ENCODE data around the gene OVCA2.

DNA sequence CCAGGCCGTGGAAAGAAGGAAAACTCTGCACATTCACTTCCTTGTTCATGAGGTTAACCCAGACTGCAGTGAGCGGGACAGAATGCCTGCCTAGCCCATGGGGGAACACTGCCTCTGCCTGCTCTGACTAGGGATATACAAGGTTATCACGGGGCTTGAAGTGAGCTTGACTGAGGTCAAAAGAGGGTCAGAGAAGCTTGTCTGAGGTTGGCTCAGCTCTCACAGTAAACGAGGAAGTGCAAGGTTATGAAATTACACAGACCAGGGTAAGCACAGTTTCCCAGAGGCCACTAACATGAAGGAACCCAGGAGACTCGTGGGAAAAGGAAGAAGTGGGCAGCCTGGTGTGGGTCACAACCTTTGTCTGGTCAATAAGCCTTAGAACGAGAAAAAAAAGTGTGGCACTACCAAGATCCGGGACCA, 41.8 kb downstream of the OVCA2 start:
- TF ChIP-seq CTCF (IDR thresholded peaks at IDR 0.05; ENCODE audit: extremely low read depth in 1 of 2, insufficient read depth in 1 of 2, low read depth in 1 of 2, low read length in 2 of 2) (no peak), POLR2AphosphoS5 (IDR thresholded peaks at IDR 0.05; ENCODE audit: insufficient read depth, low read depth, low read length) (no peak), POLR2A (IDR thresholded peaks at IDR 0.05; ENCODE audit: low read depth, low read length) (no peak), MYC (IDR thresholded peaks at IDR 0.05; ENCODE audit: low read depth, low read length) (no peak), EZH2 (IDR thresholded peaks at IDR 0.05; ENCODE audit: borderline replicate concordance, low read depth, low read length, severe bottlenecking) (no peak), MAX (IDR thresholded peaks at IDR 0.05; ENCODE audit: insufficient read depth, insufficient read length) (no peak), JUN (IDR thresholded peaks at IDR 0.05; ENCODE audit: borderline replicate concordance, insufficient read depth, insufficient read length, low read depth) (no peak)

All from endothelial cell of umbilical vein (primary cell).